NOMO-1 (cell line): ENCODE data around the gene SOX6.

Source experiments
- DNase-seq, 2 experiments: peaks; one replicate each; lab custom pipeline; 2025; ENCODE audit not compliant: unreplicated experiment in 2 of 2; lab: John Stamatoyannopoulos, UW

The SOX6 gene

DNA sequence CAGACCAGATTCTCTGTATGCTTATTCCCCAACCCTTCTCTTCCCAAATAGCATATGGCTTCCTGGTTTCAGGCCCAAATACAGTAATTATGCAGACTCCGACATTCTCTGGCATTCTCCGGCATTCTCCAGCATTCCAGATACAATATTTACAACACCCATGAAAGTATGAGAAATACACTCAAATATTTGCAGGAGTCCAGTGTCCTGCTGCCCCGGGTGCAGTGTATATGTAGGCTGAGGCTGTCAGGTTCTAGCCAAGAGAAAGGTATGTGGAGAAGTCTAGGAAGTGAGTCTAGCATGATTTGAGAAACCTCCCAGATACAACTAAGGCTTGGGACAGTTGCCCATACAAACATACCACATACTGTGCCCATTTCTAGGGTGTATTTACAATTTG, 160.7 kb downstream of the SOX6 start:
- DNase-seq, result no peak

DNA sequence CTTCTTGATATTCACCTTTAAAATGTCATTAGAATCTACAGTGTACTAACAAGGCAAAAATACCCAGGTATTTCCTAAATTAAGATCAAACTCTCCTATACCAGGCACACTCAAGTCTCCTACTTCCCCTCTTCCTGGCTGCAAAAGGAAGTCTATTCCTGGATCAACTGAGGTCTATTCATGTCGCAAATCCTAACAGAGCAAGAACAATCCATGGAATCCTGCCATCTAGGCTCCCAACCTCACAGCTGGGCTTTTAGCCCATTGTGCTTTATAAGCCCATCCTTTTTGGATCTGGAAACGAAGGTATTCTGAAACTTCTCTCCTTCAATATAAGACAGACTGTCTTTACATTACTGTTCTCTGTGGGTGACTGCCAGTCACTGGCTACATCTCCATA, 161.8 kb downstream of the SOX6 start:
- DNase-seq, result no peak

DNA sequence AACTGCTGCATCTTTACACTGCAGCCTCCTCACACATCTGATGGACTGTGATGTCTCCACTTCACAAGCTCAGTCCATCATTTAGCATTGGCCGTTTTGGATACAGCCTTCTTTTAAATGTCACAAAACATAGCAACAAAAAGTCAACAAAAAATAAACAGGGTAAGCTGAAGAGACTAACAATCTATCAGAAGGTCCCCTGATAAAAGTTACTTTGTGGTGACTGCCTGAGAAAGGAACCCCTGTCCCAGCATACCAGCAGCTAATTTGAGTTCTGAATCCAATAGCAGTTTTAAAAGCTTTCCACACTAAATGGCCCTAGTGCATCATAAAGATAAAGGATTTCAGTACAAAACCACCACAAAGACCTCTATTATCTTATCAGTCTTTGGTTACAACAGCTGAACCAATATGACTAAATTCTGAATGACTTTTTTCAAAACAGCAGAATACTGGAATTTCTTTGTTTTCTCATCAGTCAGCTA, 162.4 kb downstream of the SOX6 start:
- DNase-seq, result no peak

DNA sequence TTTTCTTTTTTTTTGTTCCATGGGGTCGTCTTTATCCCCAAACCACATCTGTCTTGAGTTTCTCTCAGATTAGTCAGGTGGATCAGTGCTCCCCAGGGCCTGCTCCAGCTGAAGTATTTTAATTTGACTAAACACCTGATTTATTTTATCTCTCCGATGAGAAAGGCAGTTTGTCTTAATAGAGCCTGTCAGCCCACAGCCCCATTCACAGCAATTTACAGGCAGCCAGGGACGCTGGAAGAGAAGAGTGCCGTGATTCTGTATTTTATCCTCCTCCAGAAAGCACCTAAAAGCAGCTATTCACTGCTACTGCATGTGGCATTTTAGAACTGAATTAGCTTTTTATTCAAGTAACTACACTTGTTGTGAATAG, 164.5 kb downstream of the SOX6 start:
- no peak for DNase-seq

DNA sequence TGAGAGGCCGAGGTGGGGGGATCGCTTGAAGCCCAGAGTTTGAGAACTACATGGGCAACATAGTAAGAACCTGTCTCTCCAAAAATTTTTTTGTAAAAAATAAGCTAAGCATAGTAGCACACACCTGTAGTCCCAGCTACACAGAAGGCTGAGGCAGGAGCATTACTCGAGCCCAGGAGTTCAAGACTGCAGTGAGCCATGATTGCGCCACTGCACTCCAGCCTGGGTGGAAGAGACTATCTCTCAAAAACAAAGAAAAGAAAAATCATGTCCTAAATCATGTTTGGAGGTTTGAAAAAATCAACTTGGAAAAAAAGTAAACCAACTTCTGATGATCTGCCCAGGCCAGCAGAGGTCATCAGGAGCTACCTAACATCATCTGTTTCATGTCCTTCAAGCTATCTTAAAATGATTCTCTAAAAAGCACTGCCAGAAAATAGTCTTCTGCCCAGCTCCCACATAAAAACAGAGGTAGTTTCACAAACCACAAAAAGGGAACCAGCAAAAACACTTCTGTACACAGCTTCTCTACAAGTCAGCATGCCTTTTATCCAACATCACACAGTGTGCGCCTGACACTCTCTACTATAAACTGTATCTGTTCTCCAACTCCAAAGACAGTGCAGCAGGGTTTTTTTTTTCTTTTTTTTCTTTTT, 165.0 kb downstream of the SOX6 start:
- peak in 1 of 2 experiments; percentile 36 for DNase-seq

DNA sequence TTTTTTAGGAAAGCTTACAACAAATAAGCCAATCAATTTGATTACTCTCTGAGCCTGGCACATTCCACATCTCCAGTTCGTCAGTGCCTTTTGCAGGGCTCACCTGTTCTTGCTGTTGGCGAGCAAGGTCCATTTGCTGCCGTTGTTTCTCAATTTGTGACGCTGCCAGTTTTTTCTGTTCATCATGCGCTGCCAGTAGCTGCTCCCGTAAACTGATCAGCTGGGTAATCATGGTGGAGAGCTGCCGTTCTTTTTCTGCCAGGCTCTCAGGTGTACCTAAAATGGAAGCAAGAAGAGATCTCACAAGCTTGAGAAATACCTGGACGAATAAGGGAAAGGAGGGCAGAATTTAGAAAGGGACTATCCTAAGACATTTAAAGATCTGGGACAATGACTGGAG, 169.7 kb downstream of the SOX6 start:
- no peak for DNase-seq

DNA sequence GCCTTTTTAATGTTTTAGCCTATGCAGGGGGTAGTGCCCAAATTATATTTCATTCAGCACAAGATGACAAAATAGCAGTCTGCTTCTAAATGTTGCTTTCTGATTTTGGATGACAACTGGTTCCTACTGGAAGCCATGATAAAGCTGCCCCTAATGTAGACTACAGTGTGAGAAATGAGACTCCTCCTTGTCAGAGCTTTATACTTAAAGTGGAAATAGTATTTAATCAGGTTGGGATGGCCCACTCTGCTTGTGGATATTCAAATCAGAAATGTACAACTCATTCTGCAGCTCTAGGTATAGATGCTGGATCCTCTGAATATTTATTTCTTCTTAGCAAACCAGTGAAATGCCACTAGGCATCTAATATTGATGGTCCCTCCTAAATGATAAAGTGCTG, 171.3 kb downstream of the SOX6 start:
- DNase-seq, result no peak

DNA sequence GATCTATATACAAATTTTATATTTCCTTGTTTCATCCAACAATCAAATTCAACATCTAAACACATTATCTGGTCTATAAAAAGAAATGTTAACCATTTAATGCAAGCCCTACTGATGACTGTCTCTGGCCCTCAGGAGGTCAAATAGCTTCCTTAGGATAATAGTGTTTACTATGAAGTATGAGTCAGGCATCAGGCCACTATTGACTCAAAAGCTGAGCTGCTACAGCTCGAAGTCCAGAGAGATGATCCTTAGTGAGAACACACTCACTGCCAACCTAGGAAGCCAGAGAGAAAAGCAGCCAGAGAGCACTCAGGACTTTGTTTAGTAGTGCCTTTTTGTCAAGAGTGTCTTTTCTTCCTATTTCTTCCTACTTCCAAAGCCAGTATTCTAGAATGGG, 171.8 kb downstream of the SOX6 start:
- no peak for DNase-seq

DNA sequence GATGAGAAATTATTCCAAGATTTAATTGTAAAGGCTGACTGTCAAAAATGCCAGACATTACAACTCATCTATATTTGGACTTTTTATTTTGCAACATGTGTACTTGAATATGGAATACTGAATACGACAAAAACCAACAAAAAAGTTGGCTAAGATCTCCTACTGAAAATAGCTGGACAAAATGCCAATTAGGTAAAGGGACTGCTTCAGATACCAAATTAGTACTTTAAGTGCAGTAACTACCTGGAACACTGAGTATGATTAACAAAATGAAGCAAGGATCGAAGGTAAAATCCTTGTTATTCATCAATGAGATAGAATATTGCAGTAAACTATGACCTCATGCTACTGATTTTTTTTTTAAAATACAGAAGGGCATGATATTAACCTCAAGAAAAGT, 173.8 kb downstream of the SOX6 start:
- DNase-seq, result no peak

DNA sequence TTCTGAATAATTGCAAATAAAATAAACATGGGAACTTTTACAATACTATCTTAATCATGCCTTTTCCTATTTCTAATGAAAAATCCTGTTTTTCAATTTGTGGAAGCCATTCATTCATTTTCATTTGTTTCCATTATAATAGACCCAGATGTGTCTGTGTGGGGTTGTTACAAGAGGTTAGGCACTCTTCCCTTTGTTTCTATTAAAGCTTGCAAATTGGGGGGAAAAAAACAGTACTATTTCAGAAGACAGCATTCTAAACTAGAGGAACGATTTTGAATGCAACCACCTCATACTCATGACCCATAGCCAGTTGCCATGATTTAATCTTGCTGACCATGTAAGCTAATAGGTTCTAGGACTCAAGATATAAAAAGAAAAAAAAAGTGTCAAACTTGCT, 175.5 kb downstream of the SOX6 start:
- no peak for DNase-seq

DNA sequence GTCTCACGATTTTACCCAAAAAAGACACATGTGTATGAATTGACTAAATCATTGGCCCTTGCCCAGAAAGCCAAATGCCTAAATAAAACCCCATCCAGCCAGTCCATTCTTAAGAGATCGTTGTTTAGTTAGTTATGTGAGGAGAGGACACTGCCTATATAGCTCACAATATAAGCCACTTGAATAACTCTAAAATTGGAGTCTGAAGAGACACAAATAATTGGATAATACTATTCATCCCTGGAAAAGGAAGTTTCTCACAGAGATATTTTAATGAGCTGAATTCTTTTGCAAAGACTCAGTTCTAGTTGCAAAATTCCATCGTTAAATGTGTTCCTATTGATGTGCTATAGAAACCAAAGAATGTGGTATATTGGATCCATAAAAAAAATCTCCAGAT, 176.7 kb downstream of the SOX6 start:
- no peak for DNase-seq

DNA sequence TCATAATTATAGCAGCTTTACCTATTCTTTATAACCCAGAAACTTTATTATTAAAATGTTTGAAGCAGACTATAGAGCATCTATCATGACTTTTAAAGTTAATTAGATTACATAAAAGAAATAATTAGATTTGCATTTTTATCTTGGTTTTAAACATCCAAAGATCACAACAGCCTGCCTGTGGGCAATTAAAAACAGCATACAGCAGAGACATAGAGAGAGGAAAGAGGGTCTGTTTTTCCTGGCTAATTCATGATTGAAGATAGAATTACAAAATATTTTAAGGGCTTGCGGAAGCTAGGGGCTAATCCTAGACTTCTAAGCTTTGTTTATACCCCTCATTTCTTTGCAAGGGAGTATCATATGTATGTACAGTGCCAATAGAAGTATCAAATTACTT, 178.1 kb downstream of the SOX6 start:
- DNase-seq, result no peak

DNA sequence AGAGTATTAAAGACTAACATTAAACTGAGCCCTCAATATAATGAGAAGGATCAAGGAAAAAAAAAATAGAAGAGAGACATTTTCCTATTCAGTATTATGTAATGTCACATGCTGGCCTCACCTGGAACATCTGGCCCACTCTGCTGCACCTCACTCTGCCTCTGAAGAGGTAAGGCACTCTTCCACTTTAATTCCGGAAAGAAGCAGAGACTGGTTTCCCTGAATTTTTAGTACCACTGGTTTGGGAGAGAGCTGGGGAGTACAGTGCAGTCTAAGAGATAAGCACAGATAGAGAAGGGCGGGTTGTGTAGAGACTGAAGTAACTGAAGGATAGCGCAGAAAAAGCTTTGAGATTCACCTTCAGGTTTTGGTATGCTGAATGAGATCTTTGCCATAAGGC, 178.7 kb downstream of the SOX6 start:
- no peak for DNase-seq

DNA sequence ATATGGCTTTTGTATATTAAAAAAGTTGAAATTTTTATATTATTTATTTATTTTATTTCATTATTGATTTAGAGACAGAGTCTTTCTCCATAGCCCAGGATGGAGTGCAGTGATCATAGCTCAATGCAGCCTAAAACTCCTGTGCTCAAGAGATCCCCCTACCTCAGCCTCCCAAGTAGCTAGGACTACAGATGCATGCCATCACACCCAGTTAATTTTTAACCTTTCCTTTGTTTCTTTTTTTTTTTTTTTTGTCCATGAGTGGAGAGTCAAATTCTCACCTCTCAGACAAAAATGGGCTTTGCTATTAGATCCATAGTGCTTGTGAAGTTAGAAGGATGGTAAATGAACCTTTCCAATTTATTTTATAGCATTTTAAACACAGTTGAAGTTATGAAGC, 182.5 kb downstream of the SOX6 start:
- no peak for DNase-seq

DNA sequence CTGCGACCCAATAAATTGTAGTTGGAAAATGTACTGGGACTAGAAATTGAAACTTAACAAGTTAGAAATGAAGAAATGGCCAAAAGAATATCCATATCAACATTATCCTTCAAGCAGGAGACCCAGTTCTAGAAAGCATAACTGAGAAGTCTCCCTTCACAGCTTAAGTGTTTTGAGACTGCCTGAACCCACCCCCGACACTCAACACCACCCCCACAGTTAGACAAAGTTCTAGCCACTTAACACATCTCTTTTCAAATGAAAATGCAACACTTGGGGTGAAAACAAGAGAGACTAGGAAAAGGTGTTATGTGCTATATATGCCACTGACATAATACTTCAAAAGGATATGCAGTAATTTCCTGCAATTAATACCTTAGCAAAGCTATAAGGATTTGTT, 184.5 kb downstream of the SOX6 start:
- no peak for DNase-seq

DNA sequence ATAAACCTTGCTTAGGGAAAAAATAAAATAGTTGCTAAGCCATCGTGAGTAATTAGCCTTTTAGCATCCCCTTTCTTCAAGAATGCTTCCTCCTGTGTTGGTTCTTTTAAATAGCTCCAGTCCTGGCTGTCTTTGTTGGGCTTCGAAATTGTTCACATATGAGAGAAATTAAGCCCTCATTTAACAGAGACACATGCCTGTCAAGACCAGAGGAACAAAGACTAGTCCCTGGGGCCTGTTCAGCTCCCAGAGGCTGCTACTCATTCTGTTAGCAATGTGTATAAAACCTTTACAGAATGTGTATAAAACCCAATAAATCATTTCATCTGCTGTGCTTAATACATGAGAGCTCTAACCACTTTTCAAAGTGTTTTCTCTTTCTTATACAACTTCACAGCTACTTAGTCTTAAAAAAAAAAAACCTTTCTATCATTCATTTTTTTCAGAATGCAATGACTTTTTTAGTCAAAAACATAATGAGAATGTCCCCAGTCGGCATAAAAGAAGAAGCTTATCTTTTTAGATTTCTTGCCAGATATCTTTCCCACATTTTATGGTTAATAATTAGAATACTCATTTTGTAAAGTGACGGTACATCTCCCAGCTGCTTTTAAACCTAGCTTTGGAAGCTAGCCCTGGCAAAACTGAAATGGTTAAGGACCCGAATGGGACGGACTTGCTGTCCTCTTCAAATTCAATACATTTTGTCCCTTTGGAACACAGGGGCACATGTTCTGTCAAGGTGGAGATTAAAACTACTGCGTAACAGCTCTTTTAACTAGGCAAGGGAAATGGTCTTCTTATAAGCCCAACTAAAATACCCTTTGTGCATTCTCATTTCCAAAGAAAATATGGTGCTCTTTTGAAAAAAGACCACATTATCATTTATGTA, 186.1 kb downstream of the SOX6 start:
- no peak for DNase-seq

DNA sequence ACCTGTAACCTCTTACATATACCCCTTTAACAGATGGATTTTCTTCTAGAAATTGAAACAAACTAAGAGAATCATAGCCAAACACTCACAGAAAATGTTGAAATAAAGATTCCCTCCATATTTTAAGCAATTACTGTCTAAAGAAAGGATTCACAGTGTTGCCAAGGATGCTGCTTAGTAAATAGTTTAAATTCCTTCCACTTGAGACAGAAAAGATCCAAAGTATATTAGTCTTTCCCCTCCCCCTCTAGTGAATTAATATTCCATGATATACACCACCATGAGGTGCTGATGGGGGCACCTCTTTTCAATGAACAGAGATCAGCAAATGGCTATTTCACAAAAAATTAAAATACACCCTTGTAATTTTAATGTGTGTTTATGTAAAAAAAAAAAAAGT, 186.8 kb downstream of the SOX6 start:
- no peak for DNase-seq

DNA sequence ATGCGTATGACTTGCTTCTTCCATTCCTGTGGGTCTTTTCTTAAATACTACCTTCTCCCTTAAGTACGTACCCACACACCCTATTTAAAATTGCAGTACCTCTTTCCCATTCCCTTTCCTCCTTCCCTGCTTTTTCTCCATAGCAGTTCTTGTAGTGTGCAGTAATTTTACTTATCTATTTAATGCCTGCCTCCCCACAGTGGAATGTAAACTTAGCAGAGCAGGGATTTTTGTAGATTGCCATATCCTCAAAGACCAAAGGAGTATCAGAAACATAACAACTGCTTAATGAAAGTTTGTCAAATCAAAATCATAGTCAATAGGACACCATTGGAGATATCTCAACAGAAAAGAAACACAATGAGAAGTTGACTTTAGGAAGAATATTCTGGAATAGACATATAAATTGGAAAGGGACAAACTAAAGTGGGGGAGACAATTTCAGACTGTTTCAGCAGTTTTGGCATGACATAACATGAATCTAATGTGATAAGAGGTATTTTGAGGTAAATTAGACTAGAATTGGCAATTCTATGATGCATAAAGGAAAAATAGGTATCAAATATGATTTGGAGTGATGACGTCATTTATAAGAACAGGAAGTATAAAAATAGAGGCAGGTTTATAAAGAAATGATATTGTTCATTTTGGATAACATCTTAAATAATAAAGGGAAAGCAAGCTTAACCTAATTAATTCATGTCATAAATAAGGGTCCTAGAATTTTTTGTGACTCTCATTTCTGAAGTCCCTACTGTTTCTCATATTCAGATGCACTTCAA, 188.4 kb downstream of the SOX6 start:
- DNase-seq, result no peak

DNA sequence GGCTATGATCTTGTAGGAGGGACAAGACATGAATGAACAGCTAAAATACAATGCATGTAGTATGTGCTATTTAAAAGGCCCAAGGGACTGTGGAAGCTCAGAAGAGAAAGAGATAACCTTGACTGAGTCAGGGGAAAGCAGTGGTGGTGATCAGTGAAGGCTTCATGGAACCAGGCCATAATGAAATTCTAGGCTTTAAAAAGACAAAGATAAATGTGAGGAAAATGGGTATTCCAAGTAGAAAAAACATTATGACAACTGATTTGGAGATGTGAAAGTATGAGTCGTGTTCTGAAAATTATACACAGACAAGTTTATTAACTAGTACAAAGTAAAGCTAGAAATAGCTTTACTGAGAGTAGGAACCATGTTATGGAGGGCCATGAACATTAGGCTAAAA, 189.8 kb downstream of the SOX6 start:
- DNase-seq, result no peak

DNA sequence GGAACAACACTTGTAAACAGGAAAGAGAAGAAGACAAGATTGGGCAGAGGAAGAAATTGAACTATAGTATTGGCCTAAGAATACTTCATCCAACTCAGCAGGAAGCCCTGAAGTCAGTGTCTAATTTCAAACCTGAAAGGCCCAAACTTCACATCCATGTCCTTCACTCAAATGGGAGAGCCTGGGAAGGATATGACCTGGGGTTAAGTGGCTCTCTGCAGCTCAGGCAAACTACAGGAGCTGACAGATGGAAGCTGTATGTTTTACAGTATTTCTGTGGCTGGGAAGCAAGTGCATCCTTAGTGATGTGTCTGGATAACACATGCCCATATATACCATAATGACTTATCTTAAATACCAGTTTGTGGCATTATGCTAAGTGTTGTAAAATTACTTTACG, 196.2 kb downstream of the SOX6 start:
- no peak for DNase-seq

DNA sequence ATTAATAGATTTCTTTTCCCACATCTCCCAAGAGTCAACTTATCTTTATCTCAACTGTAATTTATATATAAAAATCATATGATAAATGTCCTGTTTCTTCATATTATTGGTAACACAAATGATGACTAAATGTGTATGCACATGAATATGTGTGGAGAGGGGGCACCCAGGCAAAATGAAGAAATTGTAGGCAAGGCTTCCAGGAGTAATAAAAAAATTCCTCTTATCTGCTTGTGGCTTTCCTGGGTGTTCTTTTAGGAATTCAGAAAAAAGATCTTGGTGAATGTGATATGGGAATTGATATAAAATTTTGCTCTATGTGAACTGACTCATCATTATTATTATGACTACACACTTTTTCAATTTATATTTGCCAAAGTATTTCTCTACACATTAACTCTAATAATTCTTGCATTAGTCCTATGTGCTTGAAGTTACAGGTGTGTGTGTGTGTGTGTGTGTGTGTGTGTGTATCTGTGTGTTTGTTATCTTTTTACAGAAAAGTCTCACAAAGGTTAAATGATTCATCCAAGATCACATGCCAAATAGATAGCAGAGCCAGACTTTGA, 197.8 kb downstream of the SOX6 start:
- DNase-seq, result no peak
